Measurements from ENCODE around the gene NES. TPM values are rescaled to one million over a fixed set of nuclear protein-coding genes. Genes with fewer than 3 reads are reported as not detected.
A peak's percentile ranks its signal among the peaks of the same experiment; 100 is the strongest.

The NES gene
- total RNA-seq, 1 experiment from 2014 or later = 168 TPM

GRCh38 chr1:156671804-156672203, 5.4 kb downstream of the NES start:
- H2BK12ac ChIP-seq (ENCODE audit: insufficient read length, low read depth, low read length) = no peak overlapping the region
- WGBS (ENCODE audit: extremely low coverage, insufficient read length, low lambda C conversion rate) = no CpG with 5 or more reads among the region's 2 CpGs
- Mint-ChIP-seq H3K27ac (no peak overlapping the region; a peak in 1 of 7 replicates), H3K4me3 (0 out of 5 replicates have a peak overlapping the region, but pooled peaks of 1 of the 2 experiments have one; percentile 25), H3K36me3 (ENCODE audit: insufficient read depth in 1 of 3, low read depth in 3 of 3) (peaks cover 35 to 48% (median 38%) of the 10 kb centered on the region in 3 experiments), H3K9me3 (peaks cover 2 to 3% of the 10 kb centered on the region in 2 experiments; a peak in 3 of 5 replicates), H3K4me1 (peaks cover 77 to 88% of the 10 kb centered on the region in 2 experiments), H3K27me3 (ENCODE audit: low read depth) (peaks cover 3% of the 10 kb centered on the region; the same call in 1 of the 2 replicates)
- H3K27ac ChIP-seq (ENCODE audit: insufficient read length, low read depth, low read length) = no peak overlapping the region
- no peaks in the 10 kb centered on the region for H3K9me3 ChIP-seq (ENCODE audit: control insufficient read depth, low read depth, low read length)
- H3K79me2 ChIP-seq (ENCODE audit: insufficient read depth, low read length) = peaks cover 4% of the 10 kb centered on the region; the same call in 1 of the 2 replicates
- no peak overlapping the region for H4K91ac ChIP-seq (ENCODE audit: insufficient read length, low read depth, low read length)
- no peak overlapping the region for H3K18ac ChIP-seq (ENCODE audit: insufficient read length, low read depth, low read length)
- H2BK120ac ChIP-seq (ENCODE audit: low read depth, low read length, poor library complexity, severe bottlenecking) = no peak overlapping the region
- no peak overlapping the region for H3K9ac ChIP-seq (ENCODE audit: extremely low read depth, insufficient read length, low read length)
- no peaks in the 10 kb centered on the region for H4K20me1 ChIP-seq (ENCODE audit: control insufficient read depth, insufficient read depth, insufficient read length)
- H3K56ac ChIP-seq (ENCODE audit: insufficient read length, low read depth, low read length) = no peak overlapping the region
- no peak overlapping the region for H2AFZ ChIP-seq (ENCODE audit: low read length)
- TF ChIP-seq, protein P1, sequence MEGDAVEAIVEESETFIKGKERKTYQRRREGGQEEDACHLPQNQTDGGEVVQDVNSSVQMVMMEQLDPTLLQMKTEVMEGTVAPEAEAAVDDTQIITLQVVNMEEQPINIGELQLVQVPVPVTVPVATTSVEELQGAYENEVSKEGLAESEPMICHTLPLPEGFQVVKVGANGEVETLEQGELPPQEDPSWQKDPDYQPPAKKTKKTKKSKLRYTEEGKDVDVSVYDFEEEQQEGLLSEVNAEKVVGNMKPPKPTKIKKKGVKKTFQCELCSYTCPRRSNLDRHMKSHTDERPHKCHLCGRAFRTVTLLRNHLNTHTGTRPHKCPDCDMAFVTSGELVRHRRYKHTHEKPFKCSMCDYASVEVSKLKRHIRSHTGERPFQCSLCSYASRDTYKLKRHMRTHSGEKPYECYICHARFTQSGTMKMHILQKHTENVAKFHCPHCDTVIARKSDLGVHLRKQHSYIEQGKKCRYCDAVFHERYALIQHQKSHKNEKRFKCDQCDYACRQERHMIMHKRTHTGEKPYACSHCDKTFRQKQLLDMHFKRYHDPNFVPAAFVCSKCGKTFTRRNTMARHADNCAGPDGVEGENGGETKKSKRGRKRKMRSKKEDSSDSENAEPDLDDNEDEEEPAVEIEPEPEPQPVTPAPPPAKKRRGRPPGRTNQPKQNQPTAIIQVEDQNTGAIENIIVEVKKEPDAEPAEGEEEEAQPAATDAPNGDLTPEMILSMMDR (conservative IDR thresholded peaks at IDR 0.05) = no peak
- no peak overlapping the region for H3K14ac ChIP-seq (ENCODE audit: insufficient read depth, low read length)
- H3K27me3 ChIP-seq (ENCODE audit: insufficient read depth, low read length) = no peaks in the 10 kb centered on the region
- peaks cover 31% of the 10 kb centered on the region; the same call in 1 of the 2 replicates for H3K4me1 ChIP-seq (ENCODE audit: insufficient read depth, low read length)
- no peak overlapping the region for H2BK5ac ChIP-seq (ENCODE audit: insufficient read length, low read length)
- H3K4me2 ChIP-seq (ENCODE audit: insufficient read depth, insufficient read length, low read length) = no peak overlapping the region
- peaks cover 8% of the 10 kb centered on the region for H3K79me1 ChIP-seq (ENCODE audit: insufficient read depth, low read depth, low read length, poor library complexity, severe bottlenecking)
- no peak overlapping the region for H3T11ph ChIP-seq (ENCODE audit: low read length)
- H3K23me2 ChIP-seq (ENCODE audit: insufficient read length, low read depth, low read length, poor library complexity, severe bottlenecking) = peaks cover 12% of the 10 kb centered on the region
- no peak overlapping the region for H2BK20ac ChIP-seq (ENCODE audit: low read depth, low read length, poor library complexity, severe bottlenecking)
- no peak overlapping the region for H4K8ac ChIP-seq (replicated peaks; ENCODE audit: insufficient read length, low read depth, low read length)
- H2AK5ac ChIP-seq (ENCODE audit: insufficient read length, low read length) = no peak overlapping the region
- H2BK15ac ChIP-seq (ENCODE audit: low read depth, low read length) = no peak overlapping the region
- H4K5ac ChIP-seq (ENCODE audit: insufficient read length, low read depth, low read length) = no peak overlapping the region
- no peak overlapping the region for H3K23ac ChIP-seq (ENCODE audit: insufficient read length, low read depth, low read length)
- H3K4ac ChIP-seq (ENCODE audit: low read depth, low read length) = no peak overlapping the region
- no peak for DNase-seq

All from H9 (cell line).